ENCODE measurements around the gene MORC3. TPM values are rescaled to one million over a fixed set of nuclear protein-coding genes. Genes with fewer than 3 reads are reported as not detected.

The MORC3 gene
- total and polyA plus RNA-seq, 2 donors (not counting 1 experiment from before 2014, with no cell fraction given), result 44.9 to 104 TPM

GRCh38 chr21:36395353-36396111 lies 75.5 kb downstream of the MORC3 start:
- Mint-ChIP-seq H3K27ac (no peak overlapping the region), H3K9me3 (ENCODE audit: insufficient read depth) (no peaks in the 10 kb centered on the region), H3K4me1 (no peaks in the 10 kb centered on the region), H3K27me3 (no peaks in the 10 kb centered on the region), H3K4me3 (no peak overlapping the region)
- TF ChIP-seq EZH2 (IDR thresholded peaks at IDR 0.05; ENCODE audit: borderline replicate concordance, insufficient read depth, low read depth, low read length, poor library complexity, severe bottlenecking) (no peak), CTCF (IDR thresholded peaks at IDR 0.05) (no peak)
- Histone ChIP-seq H3K4me3 (ENCODE audit: control extremely low read depth in 1 of 5, extremely low read depth in 1 of 5, insufficient read depth in 1 of 5, low read depth in 2 of 5, low read length in 4 of 5) (no peak overlapping the region), H3K79me2 (ENCODE audit: control insufficient read depth, insufficient read depth, low read length) (no peaks in the 10 kb centered on the region), H3K9ac (ENCODE audit: low read length) (no peak overlapping the region), H3K27me3 (replicated peaks in 1 of 4; ENCODE audit: control extremely low read depth in 1 of 4, control insufficient read depth in 3 of 4, insufficient read depth in 4 of 4, low read length in 3 of 4) (no peaks in the 10 kb centered on the region), H3K4me2 (replicated peaks; ENCODE audit: low read depth, low read length, poor library complexity, severe bottlenecking) (no peak overlapping the region), H3K27ac (ENCODE audit: low read length in 2 of 2) (no peak overlapping the region), H4K20me1 (ENCODE audit: control insufficient read depth, insufficient read depth, low read length, poor library complexity, severe bottlenecking) (no peaks in the 10 kb centered on the region), H3K4me1 (ENCODE audit: control insufficient read depth in 2 of 2, insufficient read depth in 2 of 2, low read length in 2 of 2) (no peaks in the 10 kb centered on the region), H3K9me3 (ENCODE audit: control extremely low read depth in 1 of 3, control insufficient read depth in 2 of 3, insufficient read depth in 1 of 3, low read length in 2 of 3) (peaks cover 0 to 12% (median 0%) of the 10 kb centered on the region in 3 donors), H2AFZ (ENCODE audit: insufficient read depth, low read depth, low read length, poor library complexity, severe bottlenecking) (no peak overlapping the region), H3K36me3 (replicated peaks in 1 of 2; ENCODE audit: control extremely low read depth in 1 of 2, control insufficient read depth in 1 of 2, extremely low read depth in 1 of 2, insufficient read depth in 2 of 2, low read length in 1 of 2) (peaks cover 0 to 1% of the 10 kb centered on the region in 2 experiments)
- DNase-seq (no peak), ATAC-seq (ENCODE audit: low read depth) (no peak)
- intact Hi-C loops (cut with micrococcal nuclease), result no loop called here
- POLR2A ChIA-PET, result no interaction called here
- WGBS (ENCODE audit: insufficient coverage), result 100% methylated on average over 1 of the region's 6 CpGs
- CTCF ChIA-PET, result no interaction called here

GRCh38 chr21:36396325-36396724 lies 76.3 kb downstream of the MORC3 start:
- POLR2A ChIA-PET, result no interaction called here
- H3K4me3 Mint-ChIP-seq, result no peak overlapping the region
- CTCF ChIA-PET, result no interaction called here
- H3K79me2 ChIP-seq (ENCODE audit: control insufficient read depth, insufficient read depth, low read length), result no peaks in the 10 kb centered on the region
- no peaks in the 10 kb centered on the region for H3K27me3 ChIP-seq (replicated peaks in 1 of 4; ENCODE audit: control extremely low read depth in 1 of 4, control insufficient read depth in 3 of 4, insufficient read depth in 4 of 4, low read length in 3 of 4)
- no peak overlapping the region for H3K27ac Mint-ChIP-seq
- no peaks in the 10 kb centered on the region for H3K36me3 ChIP-seq (replicated peaks in 1 of 2; ENCODE audit: control extremely low read depth in 1 of 2, control insufficient read depth in 1 of 2, extremely low read depth in 1 of 2, insufficient read depth in 2 of 2, low read length in 1 of 2)
- no peak overlapping the region for H3K4me2 ChIP-seq (replicated peaks; ENCODE audit: low read depth, low read length, poor library complexity, severe bottlenecking)
- no peaks in the 10 kb centered on the region for H3K4me1 ChIP-seq (ENCODE audit: control insufficient read depth in 2 of 2, insufficient read depth in 2 of 2, low read length in 2 of 2)
- no peak overlapping the region for H3K4me3 ChIP-seq (ENCODE audit: control extremely low read depth in 1 of 5, extremely low read depth in 1 of 5, insufficient read depth in 1 of 5, low read depth in 2 of 5, low read length in 4 of 5)
- 100% methylated on average over 3 of the region's 3 CpGs for WGBS (ENCODE audit: insufficient coverage)
- no peaks in the 10 kb centered on the region for H3K4me1 Mint-ChIP-seq
- no peak for DNase-seq
- no peak for ATAC-seq (ENCODE audit: low read depth)
- no peaks in the 10 kb centered on the region for H3K9me3 Mint-ChIP-seq (ENCODE audit: insufficient read depth)
- H4K20me1 ChIP-seq (ENCODE audit: control insufficient read depth, insufficient read depth, low read length, poor library complexity, severe bottlenecking), result no peaks in the 10 kb centered on the region
- H3K9ac ChIP-seq (ENCODE audit: low read length), result no peak overlapping the region
- intact Hi-C loops (cut with micrococcal nuclease), result no loop called here
- H3K27me3 Mint-ChIP-seq, result no peaks in the 10 kb centered on the region
- H3K27ac ChIP-seq (ENCODE audit: low read length in 2 of 2), result no peak overlapping the region
- H2AFZ ChIP-seq (ENCODE audit: insufficient read depth, low read depth, low read length, poor library complexity, severe bottlenecking), result no peak overlapping the region
- no peak for TF ChIP-seq EZH2 (IDR thresholded peaks at IDR 0.05; ENCODE audit: borderline replicate concordance, insufficient read depth, low read depth, low read length, poor library complexity, severe bottlenecking)
- no peak for TF ChIP-seq CTCF (IDR thresholded peaks at IDR 0.05)
- H3K9me3 ChIP-seq (ENCODE audit: control extremely low read depth in 1 of 3, control insufficient read depth in 2 of 3, insufficient read depth in 1 of 3, low read length in 2 of 3), result peaks cover 0 to 12% (median 0%) of the 10 kb centered on the region in 3 donors

All from B cell (primary cell).